ENCODE results near the gene MAP3K7. TPM values are rescaled to one million over a fixed set of nuclear protein-coding genes. Genes with fewer than 3 reads are reported as not detected.
A peak's percentile ranks its signal among the peaks of the same experiment; 100 is the strongest.

MAP3K7 gene
- total and polyA plus RNA-seq, 2 donors (not counting 3 experiments of a cell fraction or from before 2014, with no cell fraction given), result 15.3 to 25.6 TPM

- Histone ChIP-seq H4K20me1 (replicated peaks; ENCODE audit: control insufficient read depth, extremely low read depth, insufficient read depth, low read length) (no peaks in the 10 kb centered on the region), H2AFZ (ENCODE audit: low read depth, low read length) (no peak overlapping the region), H3K4me3 (replicated peaks in 1 of 3; ENCODE audit: insufficient read depth in 1 of 3, low read depth in 1 of 3, low read length in 3 of 3) (no peak overlapping the region), H3K27me3 (ENCODE audit: control insufficient read depth in 2 of 2, insufficient read depth in 2 of 2, low read length in 2 of 2) (no peaks in the 10 kb centered on the region), H3K4me2 (ENCODE audit: insufficient read depth, low read length) (peak overlapping the region; percentile 29), H3K9me3 (replicated peaks; ENCODE audit: control insufficient read depth, insufficient read depth, low read length) (no peaks in the 10 kb centered on the region), H3K36me3 (ENCODE audit: control insufficient read depth in 2 of 2, extremely low read depth in 1 of 2, insufficient read depth in 2 of 2, low read length in 2 of 2) (no peaks in the 10 kb centered on the region), H3K9ac (replicated peaks; ENCODE audit: extremely low read depth, insufficient read depth, low read length) (no peak overlapping the region), H3K79me2 (ENCODE audit: control insufficient read depth, insufficient read depth, low read length) (no peaks in the 10 kb centered on the region), H3K27ac (ENCODE audit: insufficient read depth, low read depth, low read length) (no peak overlapping the region), H3K4me1 (ENCODE audit: control insufficient read depth, extremely low read depth, insufficient read depth, low read length) (peaks cover 9% of the 10 kb centered on the region), H3K9me1 (replicated peaks; ENCODE audit: control insufficient read depth, extremely low read depth, insufficient read depth, low read length) (no peaks in the 10 kb centered on the region)
- dilution Hi-C loops (cut with MboI; ENCODE audit: extremely low pct_ligation_motif_present, low sequenced_read_pairs) (no loop called here), intact Hi-C loops (cut with micrococcal nuclease) (no loop called here)
- DNase-seq (ENCODE audit: low read depth, low spot score) (no peak), FAIRE-seq (no peak)
- ChIA-PET POLR2A (no interaction called here), CTCF (interaction anchor here (0.8 to 8.9 kb wide), 4 partner anchors 12 to 1109 kb away, joined by 3 to 269 read pairs (median 4); no protein-coding TSS in a partner anchor)
- no TSS peak for BruUV-seq (replicated peaks)
- no peak for TF ChIP-seq EZH2 (IDR thresholded peaks at IDR 0.05; ENCODE audit: borderline replicate concordance, low read depth, low read length, severe bottlenecking)
- TF ChIP-seq, protein P1, sequence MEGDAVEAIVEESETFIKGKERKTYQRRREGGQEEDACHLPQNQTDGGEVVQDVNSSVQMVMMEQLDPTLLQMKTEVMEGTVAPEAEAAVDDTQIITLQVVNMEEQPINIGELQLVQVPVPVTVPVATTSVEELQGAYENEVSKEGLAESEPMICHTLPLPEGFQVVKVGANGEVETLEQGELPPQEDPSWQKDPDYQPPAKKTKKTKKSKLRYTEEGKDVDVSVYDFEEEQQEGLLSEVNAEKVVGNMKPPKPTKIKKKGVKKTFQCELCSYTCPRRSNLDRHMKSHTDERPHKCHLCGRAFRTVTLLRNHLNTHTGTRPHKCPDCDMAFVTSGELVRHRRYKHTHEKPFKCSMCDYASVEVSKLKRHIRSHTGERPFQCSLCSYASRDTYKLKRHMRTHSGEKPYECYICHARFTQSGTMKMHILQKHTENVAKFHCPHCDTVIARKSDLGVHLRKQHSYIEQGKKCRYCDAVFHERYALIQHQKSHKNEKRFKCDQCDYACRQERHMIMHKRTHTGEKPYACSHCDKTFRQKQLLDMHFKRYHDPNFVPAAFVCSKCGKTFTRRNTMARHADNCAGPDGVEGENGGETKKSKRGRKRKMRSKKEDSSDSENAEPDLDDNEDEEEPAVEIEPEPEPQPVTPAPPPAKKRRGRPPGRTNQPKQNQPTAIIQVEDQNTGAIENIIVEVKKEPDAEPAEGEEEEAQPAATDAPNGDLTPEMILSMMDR (IDR thresholded peaks at IDR 0.05; ENCODE audit: extremely low read depth in 1 of 2, insufficient read depth in 1 of 2, low read depth in 1 of 2, low read length in 2 of 2), result no peak
- no peak for TF ChIP-seq GATA2 (IDR thresholded peaks at IDR 0.05; ENCODE audit: insufficient read depth, insufficient read length, low read depth, low read length)
- TF ChIP-seq JUN (IDR thresholded peaks at IDR 0.05; ENCODE audit: borderline replicate concordance, insufficient read depth, insufficient read length, low read depth), result no peak
- no peak for TF ChIP-seq POLR2AphosphoS5 (IDR thresholded peaks at IDR 0.05; ENCODE audit: insufficient read depth, low read depth, low read length)
- TF ChIP-seq, protein P2, sequence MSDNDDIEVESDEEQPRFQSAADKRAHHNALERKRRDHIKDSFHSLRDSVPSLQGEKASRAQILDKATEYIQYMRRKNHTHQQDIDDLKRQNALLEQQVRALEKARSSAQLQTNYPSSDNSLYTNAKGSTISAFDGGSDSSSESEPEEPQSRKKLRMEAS (IDR thresholded peaks at IDR 0.05; ENCODE audit: insufficient read depth, insufficient read length), result no peak
- TF ChIP-seq MYC (IDR thresholded peaks at IDR 0.05; ENCODE audit: low read depth, low read length), result no peak
- TF ChIP-seq FOS (IDR thresholded peaks at IDR 0.05; ENCODE audit: borderline replicate concordance, insufficient read depth, low read length), result no peak
- no peak for TF ChIP-seq POLR2A (IDR thresholded peaks at IDR 0.05; ENCODE audit: low read depth, low read length)
Observed at GRCh38 chr6:90480666-90481065, 106.2 kb downstream of the MAP3K7 start.

All from endothelial cell of umbilical vein (primary cell).